K562 (cell line): ENCODE results near the gene CDS2. TPM values are rescaled to one million over a fixed set of nuclear protein-coding genes. Genes with fewer than 3 reads are reported as not detected.

Experiments
- ATAC-seq: fragments of 200-7000 bp; cut with Tn5 transposase; 3 replicates; pipeline ENCODE4 v1.9.1; 2020; ENCODE audit warnings: moderate library complexity
- BruUV-seq: library from RNA; stranded (reverse); fragments of 400-500 nt; replicated peaks from 2 replicates; lab custom pipeline; 2021; lab: Mats Ljungman, UMichigan
- CTCF ChIA-PET: fragments of 300-600 bp; formaldehyde crosslinking; extraction: SDS; loops from one replicate; lab custom pipeline; 2021; ENCODE audit warnings: low intra/inter-chr PET ratio; lab: Yijun Ruan, JAX
- POLR2A ChIA-PET: fragments of 300-600, 350-650 bp; sonication (Branson Sonifier 250); formaldehyde crosslinking; extraction: SDS; loops from one replicate; lab custom pipeline; 2021; ENCODE audit warnings: antibody characterized with exemption, inconsistent platforms; lab: Yijun Ruan, JAX
- DNase-seq, 4 experiments: peaks; one replicate each; pipeline versions ENCODE4 v3.0.0 to v3.0.0-alpha.2; 2011 to 2018; ENCODE audit warnings: low spot score in 3 of 4, mixed read lengths in 3 of 4; ENCODE audit errors: extremely low read depth in 1 of 4
- FAIRE-seq: peaks from 2 replicates; lab custom pipeline; 2011; peaks lifted over from hg19 to GRCh38; lab: Jason Lieb, UNC
- H2AFZ ChIP-seq: 2 replicates; pipeline ENCODE4 v1.6.0; 2011; ENCODE audit warnings: low read depth, low read length, control low read depth, inconsistent platforms
- H3K27ac ChIP-seq: fragments of 200-600 bp; 3 replicates; pipeline ENCODE4 v1.8.0; 2011; ENCODE audit warnings: low read depth, mild to moderate bottlenecking, control low read depth, inconsistent platforms, low read length, moderate library complexity, mixed read lengths; ENCODE audit errors: extremely low read depth
- H3K27me3 ChIP-seq, 2 experiments: fragments of 300-600 bp in 1 of 2; 2 replicates in 1 of 2; 3 replicates in 1 of 2; pipeline versions ENCODE4 v1.6.0 to v1.8.0; 2011; ENCODE audit warnings: inconsistent platforms in 2 of 2, low read length in 2 of 2, mild to moderate bottlenecking in 1 of 2, mixed read lengths in 1 of 2, moderate library complexity in 1 of 2; ENCODE audit not compliant: control insufficient read depth in 2 of 2, insufficient read depth in 2 of 2
- H3K36me3 ChIP-seq: fragments of 300-600 bp; 3 replicates; pipeline ENCODE4 v1.8.0; 2011; ENCODE audit warnings: mild to moderate bottlenecking, low read length, inconsistent platforms; ENCODE audit not compliant: control insufficient read depth, insufficient read depth
- H3K4me1 ChIP-seq, 2 experiments: fragments of 200-600 bp in 1 of 2; replicated peaks in 1 of 2; 2 replicates in 1 of 2; 3 replicates in 1 of 2; pipeline versions ENCODE4 v1.5.1 to v1.8.0; 2011; ENCODE audit warnings: inconsistent platforms in 2 of 2, low read length in 2 of 2, mild to moderate bottlenecking in 1 of 2, mixed read lengths in 1 of 2, moderate library complexity in 1 of 2; ENCODE audit not compliant: control insufficient read depth in 2 of 2, insufficient read depth in 2 of 2
- H3K4me2 ChIP-seq: 2 replicates; pipeline ENCODE4 v1.6.1; 2011; ENCODE audit warnings: low read length, control low read depth, inconsistent platforms, mixed read lengths; ENCODE audit not compliant: insufficient read depth
- H3K4me3 ChIP-seq: fragments of 200-600 bp; sonication (generic), shearing (Covaris generic); 2 replicates; pipeline ENCODE4 v1.5.1; 2016; ENCODE audit warnings: control low read depth, inconsistent platforms
- H3K79me2 ChIP-seq: fragments of 200-600 bp; 3 replicates; pipeline ENCODE4 v1.8.0; 2011; ENCODE audit warnings: low read length, inconsistent platforms; ENCODE audit not compliant: control insufficient read depth, insufficient read depth
- H3K9ac ChIP-seq, 2 experiments: 2 replicates each; pipeline versions ENCODE4 v1.6.0 to v1.6.1; 2011; ENCODE audit warnings: low read depth in 2 of 2, low read length in 2 of 2, control low read depth in 1 of 2, inconsistent platforms in 1 of 2, mild to moderate bottlenecking in 1 of 2, mixed read lengths in 1 of 2; ENCODE audit not compliant: insufficient read depth in 1 of 2
- H3K9me1 ChIP-seq: one replicate; pipeline ENCODE4 v1.6.0; 2011; ENCODE audit warnings: inconsistent platforms, mild to moderate bottlenecking, low read length, moderate library complexity; ENCODE audit not compliant: control insufficient read depth, insufficient read depth
- H3K9me3 ChIP-seq: replicated peaks from 2 replicates; pipeline ENCODE4 v1.5.1; 2011; ENCODE audit warnings: low read depth, low read length, inconsistent platforms; ENCODE audit not compliant: control insufficient read depth, insufficient read depth
- H4K20me1 ChIP-seq: replicated peaks from 2 replicates; pipeline ENCODE4 v1.6.1; 2011; ENCODE audit warnings: low read length, inconsistent platforms, mixed read lengths; ENCODE audit not compliant: control insufficient read depth, insufficient read depth
- GTF3C2 ChIP-seq: IDR thresholded peaks from 3 replicates; pipeline ENCODE4 v1.6.1; 2011; ENCODE audit warnings: borderline replicate concordance, mild to moderate bottlenecking, moderate library complexity; ENCODE audit not compliant: insufficient read length; ENCODE audit errors: extremely low read depth
- ILK ChIP-seq: fragments of 450-650 bp; IDR thresholded peaks from 2 replicates; pipeline ENCODE4 v1.6.1; 2016; ENCODE audit warnings: missing genetic modification characterization, low read depth, mild to moderate bottlenecking, missing compliant biosample characterization, moderate library complexity, borderline replicate concordance
- LARP7 ChIP-seq: fragments of 450-650 bp; IDR thresholded peaks from 2 replicates; pipeline ENCODE4 v1.6.1; 2016
- NKRF ChIP-seq: fragments of 450-650 bp; IDR thresholded peaks from 2 replicates; pipeline ENCODE4 v1.6.1; 2016; ENCODE audit warnings: borderline replicate concordance
- SMARCB1 ChIP-seq: IDR thresholded peaks from 2 replicates; pipeline ENCODE4 v1.6.1; 2011; ENCODE audit warnings: improper control_type of control experiment, low read depth; ENCODE audit not compliant: insufficient read length
- TSC22D4 ChIP-seq: fragments of 450-650 bp; IDR thresholded peaks from 2 replicates; pipeline ENCODE4 v1.6.1; 2016; ENCODE audit warnings: missing genetic modification characterization, missing biosample characterization, control low read depth
- WGBS: fragments of 100-300 bp; shearing (Covaris generic); methylation state at CpG from one replicate; pipeline ENCODE4 v1.1.6; 2016; ENCODE audit warnings: low coverage, mixed read lengths; ENCODE audit not compliant: insufficient coverage; ENCODE audit errors: missing lambda C conversion rate; 5-methylcytosine and 5-hydroxymethylcytosine counted together
- in situ Hi-C: fragments of 300-500 bp; cut with MboI; formaldehyde crosslinking; loops from 4 replicates; pipeline ENCODE4 v1.15.0; 2018; ENCODE audit warnings: inconsistent platforms, mixed read lengths
- intact Hi-C: fragments of 100-400 bp; cut with micrococcal nuclease; formaldehyde crosslinking; loops from 2 replicates; pipeline ENCODE4 v1.14.2; 2022
- polyA plus RNA-seq, 8 experiments: library from polyadenylated mRNA; depleted of rRNA in 4 of 8; stranded (reverse) in 5 of 8; unstranded in 3 of 8; fragments of >200 nt; fragmentation: Nextera tagmentation in 2 of 8; fragmentation: Illumina TruSeq in 1 of 8; extraction: Ambion mirVana in 2 of 8; extraction: Trizol in 1 of 8; gene quantifications; 2 replicates each; pipeline versions ENCODE4 v1.2.1 to v1.2.3, GENCODE V29; 2011 to 2014; ENCODE audit warnings: inconsistent platforms in 1 of 8, missing spikeins in 1 of 8
- total RNA-seq, 7 experiments: library from RNA; depleted of rRNA in 6 of 7; stranded (reverse); fragments of >200 nt in 6 of 7; fragmentation: Illumina TruSeq in 2 of 7; extraction: Trizol in 2 of 7; gene quantifications; 2 replicates each; pipeline versions ENCODE4 v1.2.1 to v1.2.3, GENCODE V29; 2011 to 2021; ENCODE audit warnings: low replicate concordance in 1 of 7
- TF ChIP-seq, protein P1 (sequence below), 2 experiments: IDR thresholded peaks in 1 of 2; conservative IDR thresholded peaks in 1 of 2; 2 replicates each; pipeline ENCODE4 v1.6.1; 2016; ENCODE audit warnings: low read depth in 2 of 2, mild to moderate bottlenecking in 1 of 2, missing compliant biosample characterization in 1 of 2, missing genetic modification characterization in 1 of 2, moderate library complexity in 1 of 2
- TF ChIP-seq, protein P2 (sequence below): fragments of 450-650 bp; formaldehyde crosslinking; IDR thresholded peaks from 2 replicates; pipeline ENCODE4 v1.4.0; 2022; ENCODE audit warnings: missing genetic modification characterization

The CDS2 gene
- total and polyA plus RNA-seq, 9 of the 15 experiments (the other 6 are each of a cell fraction or from before 2014, with no cell fraction given), result 6.4 to 46.4 (median 12.2) TPM

- WGBS, result no CpG with 5 or more reads among the region's 3 CpGs
- intact Hi-C loops, result no loop called here
- H3K9me3 ChIP-seq, result no peaks in the 10 kb centered on the region
- H4K20me1 ChIP-seq, result peaks cover 21% of the 10 kb centered on the region
- H3K79me2 ChIP-seq, result no peaks in the 10 kb centered on the region; the same call in none of the 3 replicates
- FAIRE-seq (no peak), DNase-seq (no peak), ATAC-seq (no peak)
- in situ Hi-C loops, result no loop called here
- H3K4me2 ChIP-seq, result no peak overlapping the region
- no TSS peak for BruUV-seq
- no peak overlapping the region for H3K27ac ChIP-seq
- POLR2A ChIA-PET, result interaction anchor here (0.7 kb wide), 1 partner anchor 530 kb away, joined by 3 read pairs; no protein-coding TSS in a partner anchor
- TF ChIP-seq GTF3C2 (no peak), LARP7 (no peak), NKRF (no peak), ILK (tag) (no peak), TSC22D4 (tag) (no peak), SMARCB1 (no peak)
- TF ChIP-seq, protein P1, sequence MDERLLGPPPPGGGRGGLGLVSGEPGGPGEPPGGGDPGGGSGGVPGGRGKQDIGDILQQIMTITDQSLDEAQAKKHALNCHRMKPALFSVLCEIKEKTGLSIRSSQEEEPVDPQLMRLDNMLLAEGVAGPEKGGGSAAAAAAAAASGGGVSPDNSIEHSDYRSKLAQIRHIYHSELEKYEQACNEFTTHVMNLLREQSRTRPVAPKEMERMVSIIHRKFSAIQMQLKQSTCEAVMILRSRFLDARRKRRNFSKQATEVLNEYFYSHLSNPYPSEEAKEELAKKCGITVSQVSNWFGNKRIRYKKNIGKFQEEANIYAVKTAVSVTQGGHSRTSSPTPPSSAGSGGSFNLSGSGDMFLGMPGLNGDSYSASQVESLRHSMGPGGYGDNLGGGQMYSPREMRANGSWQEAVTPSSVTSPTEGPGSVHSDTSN (CRISPR knock-in tag; IDR thresholded peaks at IDR 0.05; ENCODE audit: low read depth), result no peak
- TF ChIP-seq, protein P1 (tag; conservative IDR thresholded peaks at IDR 0.05; ENCODE audit: low read depth), result no peak
- TF ChIP-seq, protein P2, sequence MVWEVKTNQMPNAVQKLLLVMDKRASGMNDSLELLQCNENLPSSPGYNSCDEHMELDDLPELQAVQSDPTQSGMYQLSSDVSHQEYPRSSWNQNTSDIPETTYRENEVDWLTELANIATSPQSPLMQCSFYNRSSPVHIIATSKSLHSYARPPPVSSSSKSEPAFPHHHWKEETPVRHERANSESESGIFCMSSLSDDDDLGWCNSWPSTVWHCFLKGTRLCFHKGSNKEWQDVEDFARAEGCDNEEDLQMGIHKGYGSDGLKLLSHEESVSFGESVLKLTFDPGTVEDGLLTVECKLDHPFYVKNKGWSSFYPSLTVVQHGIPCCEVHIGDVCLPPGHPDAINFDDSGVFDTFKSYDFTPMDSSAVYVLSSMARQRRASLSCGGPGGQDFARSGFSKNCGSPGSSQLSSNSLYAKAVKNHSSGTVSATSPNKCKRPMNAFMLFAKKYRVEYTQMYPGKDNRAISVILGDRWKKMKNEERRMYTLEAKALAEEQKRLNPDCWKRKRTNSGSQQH (CRISPR knock-in tag), result no peak
- no peak overlapping the region for H3K4me3 ChIP-seq
- no peaks in the 10 kb centered on the region for H3K27me3 ChIP-seq
- peaks cover 3% of the 10 kb centered on the region; the same call in 1 of the 3 replicates for H3K36me3 ChIP-seq
- H3K9ac ChIP-seq, result peak overlapping the region in 1 of 2 experiments; percentile 64; a peak in 2 of 4 replicates
- H2AFZ ChIP-seq, result no peak overlapping the region
- no peaks in the 10 kb centered on the region for H3K9me1 ChIP-seq
- CTCF ChIA-PET, result no interaction called here
- peaks cover 0 to 16% of the 10 kb centered on the region in 2 experiments; a peak in 3 of 5 replicates for H3K4me1 ChIP-seq
Observed at GRCh38 chr20:5168651-5169396, 42.0 kb downstream of the CDS2 start.
